ENCODE results near the gene RAB3B.
"Not testable (repeated sequence)": the region's sequence is repeated elsewhere in the genome, so short reads cannot be mapped to it uniquely, and the experiment has no call there.

RAB3B gene

GRCh38 chr1:51875836-51876235, 114.7 kb downstream of the RAB3B start:
- DNase-seq (ENCODE audit: low read depth in 1 of 2, low spot score in 1 of 2), result no peak

- no peak for DNase-seq (ENCODE audit: low read depth in 1 of 2, low spot score in 1 of 2)
Observed at GRCh38 chr1:51875291-51875772, 115.2 kb downstream of the RAB3B start.

- not testable (repeated sequence) for DNase-seq (ENCODE audit: low read depth in 1 of 2, low spot score in 1 of 2)
Observed at GRCh38 chr1:51873270-51873669, 117.2 kb downstream of the RAB3B start.

GRCh38 chr1:51871351-51871975, 119.0 kb downstream of the RAB3B start:
- DNase-seq (ENCODE audit: low read depth in 1 of 2, low spot score in 1 of 2), result no peak

GRCh38 chr1:51870603-51871350, 119.7 kb downstream of the RAB3B start:
- DNase-seq (ENCODE audit: low read depth in 1 of 2, low spot score in 1 of 2), result no peak

GRCh38 chr1:51867479-51868232, 122.8 kb downstream of the RAB3B start:
- DNase-seq (ENCODE audit: low read depth in 1 of 2, low spot score in 1 of 2), result no peak

GRCh38 chr1:51863384-51863783, 127.1 kb downstream of the RAB3B start:
- no peak for DNase-seq (ENCODE audit: low read depth in 1 of 2, low spot score in 1 of 2)

- DNase-seq (ENCODE audit: low read depth in 1 of 2, low spot score in 1 of 2), result no peak
Observed at GRCh38 chr1:51861669-51862068, 128.8 kb downstream of the RAB3B start.

GRCh38 chr1:51859735-51860134, 130.8 kb downstream of the RAB3B start:
- no peak for DNase-seq (ENCODE audit: low read depth in 1 of 2, low spot score in 1 of 2)

GRCh38 chr1:51859333-51859732, 131.2 kb downstream of the RAB3B start:
- no peak for DNase-seq (ENCODE audit: low read depth in 1 of 2, low spot score in 1 of 2)

GRCh38 chr1:51858892-51859291, 131.6 kb downstream of the RAB3B start:
- DNase-seq (ENCODE audit: low read depth in 1 of 2, low spot score in 1 of 2), result no peak
